GM13976 (cell line): ENCODE data around the gene GRAMD2A.

Source experiments
- DNase-seq: peaks from one replicate; pipeline ENCODE4 v3.0.0; 2012; ENCODE audit warnings: low spot score
- CTCF ChIP-seq: IDR thresholded peaks from 2 replicates; pipeline ENCODE4 v1.5.1; 2012; ENCODE audit warnings: borderline replicate concordance, mild to moderate bottlenecking; ENCODE audit not compliant: insufficient read depth; ENCODE audit errors: extremely low read depth, missing control alignments, control extremely low read depth
- in situ Hi-C: fragments of 300-500 bp; cut with MboI; formaldehyde crosslinking; loops from one replicate; pipeline ENCODE4 v1.12.0; 2022; ENCODE audit warnings: low sequenced_read_pairs, mixed read lengths, inconsistent platforms; ENCODE audit not compliant: unreplicated experiment

GRAMD2A gene

DNA sequence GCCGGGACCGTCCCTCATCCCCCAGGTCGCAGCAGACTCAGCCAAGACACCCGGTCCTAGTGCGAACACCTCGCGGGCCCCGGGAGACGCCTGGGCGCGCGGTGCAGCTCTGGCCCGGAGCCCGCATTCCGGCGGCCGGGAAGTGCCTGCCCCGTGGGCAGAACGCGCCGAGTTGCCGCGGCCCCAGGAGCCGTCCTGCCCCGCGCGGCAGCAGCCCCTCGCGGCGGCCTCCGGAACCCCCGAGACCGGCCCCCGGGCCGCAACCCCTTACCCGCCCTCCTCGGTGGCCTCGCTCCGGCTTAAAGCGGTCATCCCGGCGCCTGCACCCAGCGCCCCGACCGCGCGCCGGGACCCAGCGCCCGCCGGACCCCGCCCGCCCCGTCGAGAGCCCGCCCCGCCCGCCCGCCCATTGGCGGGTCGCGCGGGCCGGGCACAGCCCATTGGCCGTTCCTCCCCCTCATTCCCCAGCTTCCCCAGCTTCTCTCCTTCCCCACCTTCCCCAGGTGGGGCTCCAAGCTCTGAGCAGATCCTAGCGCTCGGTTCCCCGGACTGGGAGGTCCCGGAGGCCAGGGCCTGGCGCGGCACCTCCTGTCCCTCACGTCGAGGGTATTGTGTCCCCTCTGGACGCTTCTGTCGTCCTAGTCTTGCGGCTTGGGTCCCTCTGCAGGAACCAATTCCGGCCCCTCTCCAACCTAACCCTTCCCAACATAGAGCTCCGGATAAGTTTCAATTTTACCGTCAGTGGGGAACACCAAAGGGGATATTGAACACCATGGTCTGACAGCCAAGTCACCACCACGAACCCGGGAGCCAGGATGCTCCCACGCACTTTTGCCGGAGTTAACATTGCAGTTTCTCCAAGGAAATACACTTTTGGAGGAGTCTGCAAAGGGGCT lies at the start of gene GRAMD2A:
TSS of gene GRAMD2A (minus strand) at position 328 of the 896 bp plus-strand sequence.
- no peak for TF ChIP-seq CTCF
- peak; percentile 85 for DNase-seq
- in situ Hi-C loops: no loop called here

- TF ChIP-seq CTCF: no peak
- in situ Hi-C loops: no loop called here
- no peak for DNase-seq
Observed at GRCh38 chr15:72242775-72243370, 45.3 kb upstream of the GRAMD2A start.

DNA sequence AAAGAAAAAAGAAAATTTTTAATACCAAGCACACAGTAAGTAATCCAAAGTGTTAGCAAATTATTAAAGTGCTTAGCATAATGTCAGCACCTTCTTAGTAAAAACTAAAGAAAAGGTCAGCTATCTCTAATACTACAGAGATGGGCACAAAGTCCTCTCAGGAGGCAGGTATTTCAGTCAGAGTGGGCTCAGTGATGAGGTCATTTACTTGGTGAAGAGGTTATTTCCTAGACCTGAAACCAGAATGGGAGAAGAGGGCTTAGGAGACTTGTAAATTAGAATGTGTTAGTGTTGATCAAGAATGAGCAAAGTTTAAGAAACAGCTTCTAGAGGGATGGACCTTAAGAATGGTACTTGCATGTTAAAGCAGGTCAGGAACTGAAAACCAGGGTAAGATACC lies 42.1 kb upstream of the GRAMD2A start:
- no peak for TF ChIP-seq CTCF
- no peak for DNase-seq
- in situ Hi-C loops: no loop called here

DNA sequence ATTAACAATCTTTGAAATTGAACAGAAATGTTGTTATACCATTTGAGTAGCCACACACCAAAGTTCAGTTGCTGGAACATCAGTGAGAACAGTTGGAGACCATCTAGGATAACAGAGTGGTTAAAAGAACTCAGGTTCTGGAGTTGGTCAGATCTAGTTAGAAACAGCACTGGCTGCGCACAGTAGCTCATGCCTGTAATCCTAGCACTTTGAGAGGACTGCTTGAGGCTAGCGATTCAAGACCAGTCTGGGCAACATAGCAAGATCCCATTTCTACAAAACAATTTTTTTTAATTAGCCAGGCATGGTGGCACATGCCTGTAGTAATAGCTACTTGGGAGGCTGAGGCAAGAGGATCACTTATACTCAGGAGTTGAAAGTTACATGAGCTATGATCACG lies 41.0 kb upstream of the GRAMD2A start:
- no peak for TF ChIP-seq CTCF
- DNase-seq: no peak
- in situ Hi-C loops: no loop called here

DNA sequence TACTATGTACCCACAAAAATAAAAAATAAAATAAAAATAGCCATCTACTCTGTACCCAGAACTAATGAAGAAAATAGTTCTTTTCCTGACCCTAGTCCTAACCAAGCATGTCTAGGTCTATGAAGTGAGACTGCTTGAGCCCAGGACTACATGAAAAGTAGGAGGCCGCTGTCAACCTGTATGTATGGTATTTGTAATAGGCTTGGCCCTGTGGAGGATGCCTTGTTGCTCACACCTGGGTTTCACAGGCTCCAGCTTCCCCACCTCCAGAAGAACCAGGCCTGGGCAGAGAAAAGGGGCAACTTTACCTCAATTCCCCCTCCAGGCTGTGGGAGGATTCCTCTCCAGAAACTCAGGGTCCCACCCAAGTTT lies 40.3 kb upstream of the GRAMD2A start:
- DNase-seq: no peak
- no peak for TF ChIP-seq CTCF
- in situ Hi-C loops: no loop called here

- in situ Hi-C loops: no loop called here
- TF ChIP-seq CTCF: no peak
- DNase-seq: peak; percentile 53
Observed at GRCh38 chr15:72237029-72237852, 39.7 kb upstream of the GRAMD2A start.
